ENCODE measurements around the gene SLIT3. TPM values are rescaled to one million over a fixed set of nuclear protein-coding genes. Genes with fewer than 3 reads are reported as not detected.

Gene SLIT3
- total and polyA plus RNA-seq, 2 donors (not counting 3 experiments of a cell fraction or from before 2014, with no cell fraction given): 0.90 to 1.0 TPM

- intact Hi-C loops (cut with micrococcal nuclease) (no loop called here), dilution Hi-C loops (cut with MboI; ENCODE audit: extremely low pct_ligation_motif_present, low sequenced_read_pairs) (no loop called here)
- no TSS peak for BruUV-seq (replicated peaks)
- no peaks in the 10 kb centered on the region for H3K36me3 ChIP-seq (ENCODE audit: control insufficient read depth in 2 of 2, extremely low read depth in 1 of 2, insufficient read depth in 2 of 2, low read length in 2 of 2)
- no peak overlapping the region for H3K4me2 ChIP-seq (ENCODE audit: insufficient read depth, low read length)
- CTCF ChIA-PET: interaction anchor here (1.0 kb wide), 1 partner anchor 27 kb away, joined by 3 read pairs; no protein-coding TSS in a partner anchor
- FAIRE-seq (no peak), DNase-seq (ENCODE audit: low read depth, low spot score) (no peak)
- no peaks in the 10 kb centered on the region for H4K20me1 ChIP-seq (replicated peaks; ENCODE audit: control insufficient read depth, extremely low read depth, insufficient read depth, low read length)
- H3K9me3 ChIP-seq (replicated peaks; ENCODE audit: control insufficient read depth, insufficient read depth, low read length): no peaks in the 10 kb centered on the region
- no peak overlapping the region for H3K9ac ChIP-seq (replicated peaks; ENCODE audit: extremely low read depth, insufficient read depth, low read length)
- no peak overlapping the region for H2AFZ ChIP-seq (ENCODE audit: low read depth, low read length)
- H3K27ac ChIP-seq (ENCODE audit: insufficient read depth, low read depth, low read length): no peak overlapping the region
- H3K9me1 ChIP-seq (replicated peaks; ENCODE audit: control insufficient read depth, extremely low read depth, insufficient read depth, low read length): no peaks in the 10 kb centered on the region
- TF ChIP-seq POLR2A (IDR thresholded peaks at IDR 0.05; ENCODE audit: low read depth, low read length) (no peak), CTCF (IDR thresholded peaks at IDR 0.05; ENCODE audit: extremely low read depth in 1 of 2, insufficient read depth in 1 of 2, low read depth in 1 of 2, low read length in 2 of 2) (no peak), MYC (IDR thresholded peaks at IDR 0.05; ENCODE audit: low read depth, low read length) (no peak), GATA2 (IDR thresholded peaks at IDR 0.05; ENCODE audit: insufficient read depth, insufficient read length, low read depth, low read length) (no peak), FOS (IDR thresholded peaks at IDR 0.05; ENCODE audit: borderline replicate concordance, insufficient read depth, low read length) (no peak), MAX (IDR thresholded peaks at IDR 0.05; ENCODE audit: insufficient read depth, insufficient read length) (no peak), POLR2AphosphoS5 (IDR thresholded peaks at IDR 0.05; ENCODE audit: insufficient read depth, low read depth, low read length) (no peak), JUN (IDR thresholded peaks at IDR 0.05; ENCODE audit: borderline replicate concordance, insufficient read depth, insufficient read length, low read depth) (no peak), EZH2 (IDR thresholded peaks at IDR 0.05; ENCODE audit: borderline replicate concordance, low read depth, low read length, severe bottlenecking) (no peak)
- no peaks in the 10 kb centered on the region for H3K4me1 ChIP-seq (ENCODE audit: control insufficient read depth, extremely low read depth, insufficient read depth, low read length)
- no peaks in the 10 kb centered on the region for H3K27me3 ChIP-seq (ENCODE audit: control insufficient read depth in 2 of 2, insufficient read depth in 2 of 2, low read length in 2 of 2)
- H3K4me3 ChIP-seq (replicated peaks in 1 of 3; ENCODE audit: insufficient read depth in 1 of 3, low read depth in 1 of 3, low read length in 3 of 3): no peak overlapping the region
- H3K79me2 ChIP-seq (ENCODE audit: control insufficient read depth, insufficient read depth, low read length): no peaks in the 10 kb centered on the region
- POLR2A ChIA-PET: no interaction called here
These were observed 375.8 kb downstream of the SLIT3 start for GRCh38 chr5:168925160-168925559.
